ENCODE results near the gene JMJD8. TPM values are rescaled to one million over a fixed set of nuclear protein-coding genes. Genes with fewer than 3 reads are reported as not detected.

JMJD8 gene
- total RNA-seq, 2 experiments from 2014 or later = 48.7 to 82.3 TPM

GRCh38 chr16:641326-642188, 42.6 kb downstream of the JMJD8 start, which contains the start of gene MCRIP2:
TSS of gene MCRIP2 (plus strand) at chr16:641828. CDS start at chr16:641992, 164 bp downstream.
- intact Hi-C loops (cut with micrococcal nuclease; ENCODE audit: unreplicated experiment) = no loop called here
- POLR2A ChIA-PET = no interaction called here
- Histone ChIP-seq H4K20me1 (ENCODE audit: insufficient read depth, low read length) (no peaks in the 10 kb centered on the region), H3K79me2 (ENCODE audit: insufficient read depth, low read depth, low read length) (no peaks in the 10 kb centered on the region; the same call in 1 of the 2 replicates), H3K36me3 (ENCODE audit: insufficient read depth, low read length) (no peaks in the 10 kb centered on the region), H3K4me1 (ENCODE audit: insufficient read depth, low read length, poor library complexity, severe bottlenecking) (peaks cover 48% of the 10 kb centered on the region), H3K9me2 (ENCODE audit: insufficient read depth, low read length) (no peaks in the 10 kb centered on the region), H3K4me2 (ENCODE audit: low read length) (peak within 1 kb of the TSS; percentile 89), H3K9me3 (ENCODE audit: low read length) (no peaks in the 10 kb centered on the region), H3K4me3 (ENCODE audit: low read depth, low read length, poor library complexity, severe bottlenecking) (peak within 1 kb of the TSS; percentile 78), H3K27ac (ENCODE audit: low read depth, low read length, poor library complexity, severe bottlenecking) (peak within 1 kb of the TSS; percentile 40), H2AFZ (ENCODE audit: low read length) (peak within 1 kb of the TSS; percentile 74)
- BruUV-seq (replicated peaks) = no TSS peak
- CTCF ChIA-PET (ENCODE audit: unreplicated experiment) = no interaction called here
- peak; percentile 85 for DNase-seq (ENCODE audit: low spot score)
- TF ChIP-seq EZH2phosphoT487 (IDR thresholded peaks at IDR 0.05; ENCODE audit: borderline replicate concordance, low read depth, low read length) = no peak
- no peak for TF ChIP-seq CTCF (conservative IDR thresholded peaks at IDR 0.05; ENCODE audit: low read length)

DNA sequence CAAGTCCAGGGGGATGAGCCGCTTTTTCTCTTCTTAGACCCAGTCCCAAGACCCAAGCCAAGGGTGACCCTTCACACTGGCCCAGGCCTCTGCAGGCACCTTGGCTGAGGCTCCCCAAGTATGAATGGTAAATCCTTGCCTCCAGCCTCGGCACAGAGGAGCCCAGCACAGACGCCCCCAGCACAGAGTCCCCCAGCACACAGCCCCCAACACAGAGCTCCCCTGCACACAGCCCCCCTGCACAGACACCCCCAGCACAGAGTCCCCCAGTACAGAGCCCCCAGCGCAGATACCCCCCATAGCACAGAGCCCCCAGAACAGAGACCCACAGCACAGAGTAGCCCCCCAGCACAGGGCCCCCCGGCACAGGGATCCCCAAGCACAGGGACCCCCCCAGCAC, 43.5 kb downstream of the JMJD8 start:
- Histone ChIP-seq H3K79me2 (ENCODE audit: insufficient read depth, low read depth, low read length) (peaks cover 3% of the 10 kb centered on the region; the same call in 1 of the 2 replicates), H3K9me2 (ENCODE audit: insufficient read depth, low read length) (no peaks in the 10 kb centered on the region), H3K9me3 (ENCODE audit: low read length) (no peaks in the 10 kb centered on the region), H3K27ac (ENCODE audit: low read depth, low read length, poor library complexity, severe bottlenecking) (no peak overlapping the region), H3K36me3 (ENCODE audit: insufficient read depth, low read length) (no peaks in the 10 kb centered on the region), H2AFZ (ENCODE audit: low read length) (no peak overlapping the region), H4K20me1 (ENCODE audit: insufficient read depth, low read length) (no peaks in the 10 kb centered on the region), H3K4me1 (ENCODE audit: insufficient read depth, low read length, poor library complexity, severe bottlenecking) (peaks cover 48% of the 10 kb centered on the region), H3K4me2 (ENCODE audit: low read length) (peak overlapping the region; percentile 89), H3K4me3 (ENCODE audit: low read depth, low read length, poor library complexity, severe bottlenecking) (peak overlapping the region; percentile 78)
- no peak for DNase-seq (ENCODE audit: low spot score)
- CTCF ChIA-PET (ENCODE audit: unreplicated experiment) = no interaction called here
- intact Hi-C loops (cut with micrococcal nuclease; ENCODE audit: unreplicated experiment) = no loop called here
- no TSS peak for BruUV-seq (replicated peaks)
- POLR2A ChIA-PET = no interaction called here
- TF ChIP-seq CTCF (conservative IDR thresholded peaks at IDR 0.05; ENCODE audit: low read length) = no peak
- no peak for TF ChIP-seq EZH2phosphoT487 (IDR thresholded peaks at IDR 0.05; ENCODE audit: borderline replicate concordance, low read depth, low read length)

DNA sequence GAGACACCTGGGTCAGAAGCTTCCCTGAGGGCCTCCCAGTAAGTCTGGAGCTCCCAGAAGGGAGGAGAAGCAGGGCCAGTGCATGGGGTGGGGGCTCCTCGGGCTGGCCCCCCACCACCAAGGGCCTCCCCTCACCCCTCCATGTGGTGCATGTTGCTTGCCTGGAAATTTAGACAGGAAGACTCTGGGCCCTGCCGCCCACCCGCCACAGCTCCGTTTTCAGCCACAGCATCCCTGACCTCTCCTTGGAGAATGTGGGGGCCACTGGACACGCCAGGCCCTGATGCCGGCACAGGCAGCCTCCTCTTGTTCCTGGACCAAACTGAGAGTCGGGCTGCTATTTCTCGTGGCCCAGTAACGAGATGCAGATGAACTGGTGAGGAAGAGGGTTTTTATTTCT, 45.3 kb downstream of the JMJD8 start:
- H3K4me2 ChIP-seq (ENCODE audit: low read length) = peak overlapping the region; percentile 70
- peaks cover 8% of the 10 kb centered on the region; the same call in 1 of the 2 replicates for H3K36me3 ChIP-seq (ENCODE audit: insufficient read depth, low read length)
- intact Hi-C loops (cut with micrococcal nuclease; ENCODE audit: unreplicated experiment) = no loop called here
- POLR2A ChIA-PET = no interaction called here
- H4K20me1 ChIP-seq (ENCODE audit: insufficient read depth, low read length) = no peaks in the 10 kb centered on the region
- CTCF ChIA-PET (ENCODE audit: unreplicated experiment) = no interaction called here
- no peaks in the 10 kb centered on the region for H3K9me3 ChIP-seq (ENCODE audit: low read length)
- peak overlapping the region; percentile 84 for H2AFZ ChIP-seq (ENCODE audit: low read length)
- H3K4me1 ChIP-seq (ENCODE audit: insufficient read depth, low read length, poor library complexity, severe bottlenecking) = peaks cover 54% of the 10 kb centered on the region
- peak overlapping the region; percentile 73 for H3K27ac ChIP-seq (ENCODE audit: low read depth, low read length, poor library complexity, severe bottlenecking)
- H3K9me2 ChIP-seq (ENCODE audit: insufficient read depth, low read length) = no peaks in the 10 kb centered on the region
- peak overlapping the region; percentile 41 for H3K4me3 ChIP-seq (ENCODE audit: low read depth, low read length, poor library complexity, severe bottlenecking)
- peaks cover 8% of the 10 kb centered on the region; the same call in 1 of the 2 replicates for H3K79me2 ChIP-seq (ENCODE audit: insufficient read depth, low read depth, low read length)
- no peak for TF ChIP-seq EZH2phosphoT487 (IDR thresholded peaks at IDR 0.05; ENCODE audit: borderline replicate concordance, low read depth, low read length)
- DNase-seq (ENCODE audit: low spot score) = no peak
- BruUV-seq (replicated peaks) = no TSS peak
